HG03159 (cell line): ENCODE measurements around the gene AGK.

Source experiments
- ATAC-seq: cut with Tn5 transposase; IDR thresholded peaks from one replicate; pipeline ENCODE4 v1.9.1; 2021; ENCODE audit warnings: mild to moderate bottlenecking, moderate library complexity; ENCODE audit not compliant: unreplicated experiment

AGK gene

GRCh38 chr7:141700848-141701371 is 149.7 kb downstream of the AGK start:
- no peak for ATAC-seq

DNA sequence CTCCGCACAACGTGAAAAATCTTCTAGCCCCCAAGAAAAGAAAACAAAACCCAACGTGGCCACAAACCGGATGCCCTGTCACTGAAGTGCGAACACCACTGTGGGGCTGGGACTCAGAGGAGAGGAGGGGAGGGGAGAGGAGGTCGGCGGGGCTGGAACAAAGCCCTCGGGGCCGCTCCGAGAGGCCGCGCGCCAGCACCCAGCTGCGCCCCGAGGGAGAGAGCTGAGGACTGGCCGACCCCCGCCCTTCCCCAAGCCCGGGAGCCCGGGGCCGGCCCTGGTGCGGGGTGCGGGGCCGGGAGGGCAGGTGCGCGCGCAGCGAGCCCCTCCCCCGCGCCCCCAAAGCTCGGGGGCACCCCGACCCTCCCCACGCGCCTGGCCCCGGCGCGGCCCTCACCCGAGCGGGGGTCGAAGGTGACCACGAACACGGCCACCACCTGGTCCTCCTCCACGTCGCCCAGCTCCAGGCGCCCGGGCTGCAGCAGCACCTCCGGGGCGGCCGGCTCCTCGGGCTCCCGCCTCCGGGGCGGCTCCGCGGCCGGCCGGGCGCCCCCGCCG is 150.4 kb downstream of the AGK start:
- peak; percentile 82 for ATAC-seq

GRCh38 chr7:141702047-141702567 is 150.9 kb downstream of the AGK start, which contains the start of gene DENND11:
TSS of gene DENND11 (minus strand) at chr7:141702166. CDS start at chr7:141702153, 13 bp downstream.
- ATAC-seq, result peak; percentile 75

- ATAC-seq, result no peak
Observed at GRCh38 chr7:141702892-141703291, 151.7 kb downstream of the AGK start.

- no peak for ATAC-seq
Observed at GRCh38 chr7:141704112-141704511, 152.9 kb downstream of the AGK start.

GRCh38 chr7:141704741-141705140 is 153.5 kb downstream of the AGK start:
- no peak for ATAC-seq
